ENCODE data around the gene ARID1B. TPM values are rescaled to one million over a fixed set of nuclear protein-coding genes. Genes with fewer than 3 reads are reported as not detected.

Gene ARID1B
- total and polyA plus RNA-seq, 9 of the 15 experiments (the other 6 are each of a cell fraction or from before 2014, with no cell fraction given) = 12.5 to 50.5 (median 25.8) TPM

- TF ChIP-seq HES1 (IDR thresholded peaks at IDR 0.05; ENCODE audit: low read depth) (no peak), E2F6 (IDR thresholded peaks at IDR 0.05; ENCODE audit: borderline replicate concordance in 1 of 2, extremely low read depth in 1 of 2, insufficient read depth in 1 of 2, insufficient read length in 1 of 2, low read depth in 1 of 2, low read length in 1 of 2, poor library complexity in 1 of 2, severe bottlenecking in 1 of 2) (peak; percentile 43 to 52), CHD2 (IDR thresholded peaks at IDR 0.05; ENCODE audit: low read depth, low read length) (no peak), ZNF639 (CRISPR knock-in tag; conservative IDR thresholded peaks at IDR 0.05 in 1 of 2, IDR thresholded peaks at IDR 0.05 in 1 of 2) (no peak), MLX (CRISPR knock-in tag; conservative IDR thresholded peaks at IDR 0.05) (no peak), DIDO1 (tag; IDR thresholded peaks at IDR 0.05; ENCODE audit: low read depth) (0 out of 2 replicates have a peak, but pooled peaks have one; percentile 28), E2F3 (CRISPR knock-in tag; IDR thresholded peaks at IDR 0.05) (no peak), ADNP (tag; IDR thresholded peaks at IDR 0.05) (no peak), CHD7 (IDR thresholded peaks at IDR 0.05; ENCODE audit: low read depth, low read length) (no peak)
Measured at GRCh38 chr6:157240059-157240959, 463.1 kb downstream of the ARID1B start (continued).
